ENCODE results near the gene PCDHA1.
"Not testable (repeated sequence)": the region's sequence is repeated elsewhere in the genome, so short reads cannot be mapped to it uniquely, and the experiment has no call there.

The PCDHA1 gene

GRCh38 chr5:140785905-140786686 is at the start of gene PCDHA1:
Gene PCDHA1 (plus strand): TSS chr5:140786140.
- no peak for DNase-seq (ENCODE audit: low read depth)

- DNase-seq (ENCODE audit: low read depth) = no peak
These were observed 48.5 kb upstream of the PCDHA1 start for GRCh38 chr5:140737486-140737885.

- DNase-seq (ENCODE audit: low read depth) = no peak
These were observed 44.0 kb upstream of the PCDHA1 start for GRCh38 chr5:140741967-140742366.

GRCh38 chr5:140753561-140753960 is 32.4 kb upstream of the PCDHA1 start:
- no peak for DNase-seq (ENCODE audit: low read depth)

GRCh38 chr5:140764177-140764973 is 21.6 kb upstream of the PCDHA1 start:
- peak; percentile 0 for DNase-seq (ENCODE audit: low read depth)

GRCh38 chr5:140767444-140767843 is 18.5 kb upstream of the PCDHA1 start:
- no peak for DNase-seq (ENCODE audit: low read depth)

GRCh38 chr5:140780512-140780911 is 5.4 kb upstream of the PCDHA1 start:
- DNase-seq (ENCODE audit: low read depth) = no peak

GRCh38 chr5:140787422-140787821 is 1.5 kb downstream of the PCDHA1 start:
- not testable (repeated sequence) for DNase-seq (ENCODE audit: low read depth)

- DNase-seq (ENCODE audit: low read depth) = not testable (repeated sequence)
These were observed 2.0 kb downstream of the PCDHA1 start for GRCh38 chr5:140787849-140788504.

- no peak for DNase-seq (ENCODE audit: low read depth)
These were observed 5.1 kb downstream of the PCDHA1 start for GRCh38 chr5:140791089-140791488.

GRCh38 chr5:140794595-140795258 is 8.8 kb downstream of the PCDHA1 start, which contains the start of gene PCDHA2:
Gene PCDHA2 (plus strand): TSS chr5:140794852.
- peak; percentile 11 for DNase-seq (ENCODE audit: low read depth)

GRCh38 chr5:140795259-140795641 is 9.3 kb downstream of the PCDHA1 start:
- peak; percentile 4 for DNase-seq (ENCODE audit: low read depth)

GRCh38 chr5:140796072-140796717 is 10.3 kb downstream of the PCDHA1 start:
- not testable (repeated sequence) for DNase-seq (ENCODE audit: low read depth)

GRCh38 chr5:140796718-140797095 is 10.8 kb downstream of the PCDHA1 start:
- DNase-seq (ENCODE audit: low read depth) = no peak

- DNase-seq (ENCODE audit: low read depth) = no peak
These were observed 15.0 kb downstream of the PCDHA1 start, which contains the start of gene PCDHA3 for GRCh38 chr5:140800816-140801493. Gene PCDHA3 (plus strand): TSS chr5:140801057.

GRCh38 chr5:140801494-140801841 is 15.5 kb downstream of the PCDHA1 start:
- DNase-seq (ENCODE audit: low read depth) = no peak

GRCh38 chr5:140802381-140802780 is 16.4 kb downstream of the PCDHA1 start:
- not testable (repeated sequence) for DNase-seq (ENCODE audit: low read depth)

GRCh38 chr5:140802781-140803271 is 16.9 kb downstream of the PCDHA1 start:
- DNase-seq (ENCODE audit: low read depth) = no peak

GRCh38 chr5:140806834-140807775 is 21.2 kb downstream of the PCDHA1 start, which contains the start of gene PCDHA4:
Gene PCDHA4 (plus strand): TSS chr5:140807068.
- DNase-seq (ENCODE audit: low read depth) = no peak

Data from EH (cell line).